ENCODE data around the gene OSCP1.

The OSCP1 gene

GRCh38 chr1:36453600-36454388 lies 3.5 kb upstream of the OSCP1 start:
- no peak for TF ChIP-seq CTCF (IDR thresholded peaks at IDR 0.05)
- no peak overlapping the region for H3K4me3 Mint-ChIP-seq
- peaks cover 28% of the 10 kb centered on the region for H3K36me3 Mint-ChIP-seq (ENCODE audit: low read depth)
- no peaks in the 10 kb centered on the region for H3K9me3 Mint-ChIP-seq
- H3K27ac Mint-ChIP-seq = peak overlapping the region; percentile 50
- H3K27me3 Mint-ChIP-seq (ENCODE audit: low read depth, poor library complexity) = peaks cover 5% of the 10 kb centered on the region
- peaks cover 30% of the 10 kb centered on the region for H3K4me1 Mint-ChIP-seq
- DNase-seq = no peak

- no peaks in the 10 kb centered on the region for H3K9me3 Mint-ChIP-seq
- H3K4me3 Mint-ChIP-seq = no peak overlapping the region
- H3K27ac Mint-ChIP-seq = no peak overlapping the region
- peaks cover 5% of the 10 kb centered on the region for H3K27me3 Mint-ChIP-seq (ENCODE audit: low read depth, poor library complexity)
- peaks cover 37% of the 10 kb centered on the region for H3K4me1 Mint-ChIP-seq
- TF ChIP-seq CTCF (IDR thresholded peaks at IDR 0.05) = no peak
- peaks cover 23% of the 10 kb centered on the region for H3K36me3 Mint-ChIP-seq (ENCODE audit: low read depth)
- no peak for DNase-seq
These were observed 2.8 kb upstream of the OSCP1 start for GRCh38 chr1:36453051-36453450.

GRCh38 chr1:36450919-36451305 lies 661 bp upstream of the OSCP1 start:
- H3K4me1 Mint-ChIP-seq = peaks cover 49% of the 10 kb centered on the region
- H3K9me3 Mint-ChIP-seq = no peaks in the 10 kb centered on the region
- H3K4me3 Mint-ChIP-seq = peak overlapping the region; percentile 93
- peaks cover 17% of the 10 kb centered on the region for H3K36me3 Mint-ChIP-seq (ENCODE audit: low read depth)
- DNase-seq = no peak
- H3K27ac Mint-ChIP-seq = peak overlapping the region; percentile 90
- H3K27me3 Mint-ChIP-seq (ENCODE audit: low read depth, poor library complexity) = peaks cover 8% of the 10 kb centered on the region
- no peak for TF ChIP-seq CTCF (IDR thresholded peaks at IDR 0.05)

GRCh38 chr1:36448530-36449056 lies 1.7 kb downstream of the OSCP1 start:
- DNase-seq = no peak
- Mint-ChIP-seq H3K27ac (no peak overlapping the region), H3K27me3 (ENCODE audit: low read depth, poor library complexity) (peaks cover 5% of the 10 kb centered on the region), H3K4me3 (peak overlapping the region; percentile 93), H3K9me3 (no peaks in the 10 kb centered on the region), H3K36me3 (ENCODE audit: low read depth) (no peaks in the 10 kb centered on the region), H3K4me1 (peaks cover 49% of the 10 kb centered on the region)
- no peak for TF ChIP-seq CTCF (IDR thresholded peaks at IDR 0.05)

- no peak overlapping the region for H3K4me3 Mint-ChIP-seq
- DNase-seq = no peak
- peaks cover 47% of the 10 kb centered on the region for H3K4me1 Mint-ChIP-seq
- H3K36me3 Mint-ChIP-seq (ENCODE audit: low read depth) = no peaks in the 10 kb centered on the region
- H3K9me3 Mint-ChIP-seq = no peaks in the 10 kb centered on the region
- H3K27me3 Mint-ChIP-seq (ENCODE audit: low read depth, poor library complexity) = peaks cover 5% of the 10 kb centered on the region
- no peak for TF ChIP-seq CTCF (IDR thresholded peaks at IDR 0.05)
- no peak overlapping the region for H3K27ac Mint-ChIP-seq
These were observed 2.8 kb downstream of the OSCP1 start for GRCh38 chr1:36447450-36447849.

GRCh38 chr1:36446746-36447145 lies 3.5 kb downstream of the OSCP1 start:
- peak overlapping the region; percentile 67 for H3K27ac Mint-ChIP-seq
- DNase-seq = no peak
- no peak for TF ChIP-seq CTCF (IDR thresholded peaks at IDR 0.05)
- no peak overlapping the region for H3K4me3 Mint-ChIP-seq
- H3K36me3 Mint-ChIP-seq (ENCODE audit: low read depth) = no peaks in the 10 kb centered on the region
- H3K27me3 Mint-ChIP-seq (ENCODE audit: low read depth, poor library complexity) = peaks cover 5% of the 10 kb centered on the region
- H3K9me3 Mint-ChIP-seq = no peaks in the 10 kb centered on the region
- H3K4me1 Mint-ChIP-seq = peaks cover 43% of the 10 kb centered on the region
